Daoy (cell line): Measurements from ENCODE around the gene SPTLC2. TPM values are rescaled to one million over a fixed set of nuclear protein-coding genes. Genes with fewer than 3 reads are reported as not detected.

ENCODE experiments used
- DNase-seq: peaks from one replicate; pipeline ENCODE4 v3.0.0-alpha.2; 2015; ENCODE audit warnings: low read depth
- total RNA-seq: library from RNA; depleted of rRNA; stranded (reverse); fragments of >200 nt; shearing (Covaris generic); gene quantifications from 2 replicates; pipeline ENCODE4 v1.2.3, GENCODE V29; 2014

The SPTLC2 gene
- total RNA-seq, 1 experiment from 2014 or later, result 19.5 TPM

- DNase-seq, result no peak
Observed at GRCh38 chr14:77622366-77622961, 6.0 kb upstream of the SPTLC2 start.

DNA sequence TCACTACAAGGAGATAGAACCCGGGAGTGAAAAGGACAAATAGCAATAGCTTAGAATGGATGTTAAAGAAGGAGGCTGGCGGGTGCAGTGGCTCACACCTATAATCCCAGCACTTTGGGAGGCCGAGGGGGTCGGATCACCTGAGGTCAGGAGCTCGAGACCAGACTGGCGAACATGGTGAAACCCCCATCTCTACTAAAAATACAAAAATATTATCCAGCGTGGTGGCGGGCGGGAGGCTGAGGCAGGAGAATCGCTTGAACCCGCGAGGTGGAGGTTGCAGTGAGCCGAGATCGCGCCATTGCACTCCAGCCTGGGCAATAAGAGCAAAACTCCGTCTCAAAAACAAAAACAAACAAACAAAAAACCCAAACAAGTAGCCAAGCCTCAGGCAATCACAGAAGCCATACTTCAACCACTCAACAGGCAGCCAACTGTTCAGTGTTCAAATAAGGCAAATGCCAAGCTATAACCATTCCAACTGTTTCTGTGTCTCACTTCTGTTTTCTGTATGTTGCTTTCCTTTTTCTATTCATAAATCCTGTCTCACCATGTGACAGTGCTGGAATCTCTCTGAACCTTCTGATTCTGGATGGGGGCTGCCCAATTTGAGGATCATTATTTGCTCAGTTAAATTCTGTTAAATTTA, 3.9 kb upstream of the SPTLC2 start:
- no peak for DNase-seq

GRCh38 chr14:77618381-77618970, 2.0 kb upstream of the SPTLC2 start:
- DNase-seq, result no peak

- DNase-seq, result peak; percentile 12
Observed at GRCh38 chr14:77616133-77616453, 344 bp downstream of the SPTLC2 start.

DNA sequence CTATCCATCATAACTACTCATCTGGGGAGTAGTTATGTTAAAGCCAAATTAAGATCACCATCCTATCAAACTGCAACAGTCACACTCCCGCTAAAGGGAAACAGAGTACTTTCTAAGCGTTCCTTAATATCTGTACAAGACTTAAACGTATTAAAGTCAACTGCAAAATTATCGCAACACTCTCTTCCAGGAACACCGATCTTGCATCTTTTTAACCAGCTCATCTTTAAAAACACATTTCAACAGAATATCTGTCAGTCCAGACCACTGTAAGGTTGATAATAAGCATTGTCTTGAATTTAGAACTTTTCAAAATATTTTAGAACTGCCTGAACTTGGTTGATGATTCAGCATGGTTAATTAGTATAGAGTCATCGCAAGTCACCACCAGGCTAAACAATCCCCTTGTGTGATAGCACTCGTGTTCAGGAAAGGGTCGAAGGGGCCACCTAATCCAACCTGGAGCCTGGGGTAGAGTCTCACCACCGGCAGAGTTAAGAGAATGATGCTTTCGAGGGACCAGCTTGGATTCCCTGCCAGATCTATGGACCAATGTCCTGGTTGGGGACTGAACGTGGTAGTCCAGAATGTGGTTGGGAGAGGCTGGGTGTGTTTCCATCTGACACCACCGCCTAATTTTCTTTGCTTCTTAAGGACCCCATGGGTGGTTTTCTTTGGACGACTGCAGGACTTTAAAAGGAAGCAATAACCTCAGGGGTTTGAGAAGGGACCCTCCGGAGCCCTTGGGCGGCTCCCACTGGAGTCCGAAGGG, 890 bp downstream of the SPTLC2 start:
- DNase-seq, result peak; percentile 66

- DNase-seq, result no peak
Observed at GRCh38 chr14:77613201-77613600, 3.2 kb downstream of the SPTLC2 start.

DNA sequence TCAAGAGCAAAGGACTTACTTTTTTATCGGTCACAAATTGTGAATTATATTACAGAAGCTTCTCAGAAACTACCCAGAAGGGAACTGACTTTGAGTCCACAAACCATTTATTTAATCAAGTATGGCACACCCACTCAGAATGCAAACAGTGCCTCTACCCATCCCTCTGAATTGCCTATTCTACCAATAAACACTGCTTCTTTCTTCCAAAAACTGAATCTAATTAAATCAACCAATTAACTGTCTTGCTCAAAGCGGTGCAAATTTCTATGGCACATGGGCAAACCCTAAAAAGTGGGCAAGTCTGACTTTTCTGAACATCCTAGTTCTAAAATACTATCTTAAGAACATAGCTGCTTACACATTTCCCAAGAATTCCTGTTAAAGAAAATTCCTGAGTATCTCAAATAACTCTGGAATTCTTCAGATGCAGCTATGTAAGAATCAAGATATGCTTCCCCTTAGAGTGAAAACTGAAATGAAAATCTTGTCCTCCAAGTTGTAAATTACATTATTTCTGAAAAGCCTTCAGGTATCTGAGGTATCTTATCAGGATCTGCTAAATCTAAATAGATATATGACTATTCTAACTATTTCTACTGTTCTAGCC, 4.3 kb downstream of the SPTLC2 start:
- no peak for DNase-seq

- DNase-seq, result no peak
Observed at GRCh38 chr14:77610553-77610952, 5.9 kb downstream of the SPTLC2 start.

GRCh38 chr14:77609922-77610321, 6.5 kb downstream of the SPTLC2 start:
- DNase-seq, result no peak

DNA sequence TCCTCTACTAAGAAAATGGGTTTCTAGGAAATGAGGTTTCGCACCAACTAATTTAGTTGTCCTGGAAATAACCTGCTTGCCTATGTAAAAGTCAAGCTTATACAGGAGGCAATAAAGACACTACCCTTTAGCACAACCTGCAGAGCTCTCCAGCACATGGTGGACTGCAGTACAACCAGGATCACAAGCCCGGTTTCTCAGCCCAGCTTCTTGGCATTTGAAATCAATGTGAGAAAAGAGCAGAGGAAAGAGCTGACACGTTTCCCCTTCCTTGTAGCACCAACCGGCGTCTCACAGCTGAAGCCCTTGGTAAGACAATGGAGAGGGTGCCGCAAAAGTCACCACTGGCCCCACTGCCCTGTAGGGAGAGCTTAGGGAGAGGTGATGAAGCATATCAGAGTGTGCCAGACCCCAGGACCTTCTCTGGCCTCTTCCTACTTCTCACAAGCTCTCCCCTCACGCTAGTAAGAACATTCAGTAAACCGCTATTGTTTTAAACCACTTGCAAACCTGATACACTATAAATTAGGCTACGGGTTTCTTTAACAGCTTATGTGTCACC, 8.6 kb downstream of the SPTLC2 start:
- no peak for DNase-seq

DNA sequence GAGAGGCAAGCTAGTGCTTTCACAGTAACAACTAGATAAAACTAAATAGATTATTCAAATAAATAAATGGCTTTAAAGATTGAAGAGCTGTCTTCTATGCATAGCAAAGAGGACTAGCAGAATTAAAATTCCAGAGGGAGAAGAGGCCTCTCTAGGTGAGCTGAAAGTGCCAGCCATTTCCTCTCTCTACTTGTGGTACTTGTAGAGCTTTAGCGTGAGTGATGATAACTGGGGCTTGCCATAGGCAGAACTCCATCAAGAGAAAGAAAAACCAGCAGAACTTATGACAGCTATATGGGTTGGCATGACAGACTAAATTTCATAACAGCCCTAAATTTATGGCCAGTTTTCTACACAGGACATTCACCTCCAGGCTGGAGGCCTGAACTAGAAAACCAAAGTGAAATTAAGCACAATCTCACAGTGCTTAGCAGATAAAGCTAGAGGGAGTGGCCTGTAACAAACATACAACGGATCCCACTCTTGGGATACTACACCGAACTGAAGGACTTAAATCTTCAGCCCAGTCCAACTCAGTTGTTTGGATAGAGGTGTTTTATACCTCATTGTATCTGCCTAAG, 11.0 kb downstream of the SPTLC2 start:
- DNase-seq, result no peak

DNA sequence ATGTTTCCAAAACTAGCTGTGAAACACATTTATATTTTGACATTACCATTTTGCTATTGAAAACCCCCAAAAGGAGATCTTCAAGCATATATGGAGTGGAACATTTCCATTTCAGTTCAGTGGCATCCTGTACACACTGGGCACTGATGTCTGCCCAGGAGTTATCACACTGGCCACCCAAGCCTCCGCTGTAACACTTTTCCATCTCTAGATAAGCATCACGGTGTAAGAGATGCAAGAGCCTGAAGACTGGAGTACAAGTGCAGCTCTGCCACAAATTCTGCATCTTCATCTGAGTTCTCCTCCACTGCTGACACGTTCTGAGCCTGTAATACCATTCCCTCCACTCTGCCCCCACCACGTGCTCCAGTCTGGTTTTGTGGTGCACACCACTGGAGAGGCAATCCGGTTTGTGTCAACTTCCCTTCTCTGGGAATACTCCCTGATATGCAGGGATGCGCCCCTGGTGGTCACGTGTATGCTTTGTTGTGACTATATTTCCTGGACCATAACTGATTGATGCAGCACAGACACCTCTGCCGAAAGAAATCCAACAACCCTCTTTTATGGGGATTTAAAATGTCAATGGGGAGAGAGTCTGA, 12.7 kb downstream of the SPTLC2 start:
- peak; percentile 56 for DNase-seq

- no peak for DNase-seq
Observed at GRCh38 chr14:77603031-77603430, 13.4 kb downstream of the SPTLC2 start.

DNA sequence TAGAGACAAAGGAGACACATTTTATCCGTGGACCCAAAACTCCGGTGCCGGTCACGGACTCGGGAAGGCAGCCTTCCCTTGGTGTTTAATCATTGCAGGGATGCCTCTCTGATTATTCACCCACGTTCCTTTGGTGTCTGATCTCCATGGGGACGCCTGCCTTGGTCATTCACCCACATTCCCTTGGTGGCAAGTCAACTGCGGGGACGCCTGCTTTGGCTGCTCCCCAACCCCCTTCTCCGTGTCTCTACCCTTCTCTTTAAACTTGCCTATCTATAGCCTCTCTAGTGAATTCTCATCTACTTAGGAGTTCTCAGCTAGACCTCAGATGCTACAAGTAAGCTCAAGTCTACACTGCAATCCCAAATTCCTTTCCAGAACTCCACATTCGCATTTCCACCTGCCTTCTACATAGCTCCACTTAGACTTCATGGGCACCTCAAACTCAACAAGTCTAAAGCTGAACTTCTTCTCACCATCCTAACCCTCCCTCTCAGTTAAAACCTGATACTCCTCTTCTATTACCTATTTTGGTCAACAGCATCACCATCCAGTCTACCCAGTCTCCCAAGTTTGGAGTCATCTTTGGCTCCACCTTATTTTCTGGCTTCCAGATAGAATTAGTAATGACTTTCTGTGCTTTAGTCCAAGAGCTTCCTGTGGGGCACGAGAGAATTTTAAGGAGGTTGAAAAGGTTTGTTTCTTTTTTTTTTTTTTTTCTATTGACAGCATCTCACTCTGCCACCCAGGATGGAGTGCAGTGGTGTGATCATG, 14.4 kb downstream of the SPTLC2 start:
- no peak for DNase-seq

GRCh38 chr14:77599889-77600288, 16.5 kb downstream of the SPTLC2 start:
- no peak for DNase-seq

DNA sequence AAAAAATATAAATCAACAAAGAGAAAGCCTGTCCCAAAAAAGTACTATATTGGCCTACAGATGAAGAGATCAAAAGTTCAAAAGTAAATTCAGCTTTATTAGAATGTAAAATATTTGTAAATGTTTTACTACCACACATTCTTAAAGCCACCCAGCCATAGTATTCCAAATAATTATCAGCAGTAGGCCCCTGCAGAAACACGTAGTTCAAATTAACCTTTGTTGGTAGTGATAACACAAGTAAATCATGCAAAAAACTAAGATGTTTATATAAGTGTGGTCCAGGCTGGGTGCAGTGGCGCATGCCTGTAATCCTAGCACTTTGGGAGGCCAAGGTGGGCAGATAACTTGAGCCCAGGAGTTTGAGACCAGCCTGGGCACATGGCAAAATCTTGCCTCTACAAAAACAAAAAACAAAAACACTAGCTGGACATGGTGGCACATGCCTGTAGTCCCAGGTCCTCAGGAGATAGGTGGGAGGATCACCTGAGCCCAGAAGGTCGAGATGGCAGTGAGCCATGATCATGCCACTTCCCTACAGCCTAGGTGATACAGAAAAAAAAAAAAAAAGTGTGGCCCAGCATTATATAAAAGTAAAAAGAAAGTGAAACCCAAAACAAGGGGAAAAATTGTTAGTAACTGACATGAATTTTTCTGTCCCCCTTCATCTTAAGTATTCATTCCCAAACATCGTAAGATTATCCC, 17.9 kb downstream of the SPTLC2 start:
- DNase-seq, result no peak

DNA sequence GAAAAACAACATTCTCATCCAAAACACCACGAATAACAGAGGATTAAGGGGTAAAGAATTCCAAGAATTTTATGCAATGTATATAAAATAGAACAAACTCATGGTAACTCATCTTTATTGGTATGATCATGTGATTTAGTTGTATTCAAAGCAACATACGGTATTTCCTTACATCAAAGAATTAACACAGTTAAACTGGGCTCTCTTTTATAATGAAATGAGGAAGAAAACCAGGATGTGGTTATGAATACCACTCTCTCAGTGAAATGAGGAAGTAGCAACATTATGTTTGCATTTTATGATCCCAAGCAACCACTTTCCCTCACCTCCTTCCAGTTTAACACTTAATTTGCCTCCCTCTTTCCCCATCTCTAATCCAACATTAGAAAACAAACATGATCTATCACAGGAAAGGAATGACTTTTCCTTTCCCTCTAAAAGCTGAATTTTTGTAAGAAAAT, 22.9 kb downstream of the SPTLC2 start:
- peak; percentile 17 for DNase-seq

GRCh38 chr14:77590845-77591485, 25.5 kb downstream of the SPTLC2 start:
- DNase-seq, result no peak

DNA sequence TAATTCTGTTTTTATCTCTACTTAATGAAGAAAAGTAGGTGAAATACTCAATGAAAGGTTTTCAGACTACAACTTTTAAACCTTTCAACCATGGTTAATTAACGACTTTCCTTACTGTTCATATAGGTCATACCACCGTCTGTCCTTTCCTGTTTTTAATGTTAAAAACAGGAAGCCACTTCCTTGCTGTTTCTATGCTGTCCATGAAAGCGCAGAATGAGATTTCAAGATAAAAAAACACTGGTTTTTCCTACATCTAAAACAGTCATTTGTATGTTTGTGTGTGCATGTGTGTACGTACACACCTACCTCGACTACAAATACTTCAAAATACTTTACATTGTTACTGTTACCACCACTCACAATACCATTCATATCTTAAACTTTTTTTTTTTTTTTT, 27.3 kb downstream of the SPTLC2 start:
- DNase-seq, result no peak
